HG03354 (cell line): Measurements from ENCODE around the gene CRYBA2.

Experiments used
- ATAC-seq: cut with Tn5 transposase; IDR thresholded peaks from one replicate; pipeline ENCODE4 v1.9.1; 2021; ENCODE audit warnings: mild to moderate bottlenecking; ENCODE audit not compliant: unreplicated experiment, poor library complexity, severe bottlenecking

CRYBA2 gene

DNA sequence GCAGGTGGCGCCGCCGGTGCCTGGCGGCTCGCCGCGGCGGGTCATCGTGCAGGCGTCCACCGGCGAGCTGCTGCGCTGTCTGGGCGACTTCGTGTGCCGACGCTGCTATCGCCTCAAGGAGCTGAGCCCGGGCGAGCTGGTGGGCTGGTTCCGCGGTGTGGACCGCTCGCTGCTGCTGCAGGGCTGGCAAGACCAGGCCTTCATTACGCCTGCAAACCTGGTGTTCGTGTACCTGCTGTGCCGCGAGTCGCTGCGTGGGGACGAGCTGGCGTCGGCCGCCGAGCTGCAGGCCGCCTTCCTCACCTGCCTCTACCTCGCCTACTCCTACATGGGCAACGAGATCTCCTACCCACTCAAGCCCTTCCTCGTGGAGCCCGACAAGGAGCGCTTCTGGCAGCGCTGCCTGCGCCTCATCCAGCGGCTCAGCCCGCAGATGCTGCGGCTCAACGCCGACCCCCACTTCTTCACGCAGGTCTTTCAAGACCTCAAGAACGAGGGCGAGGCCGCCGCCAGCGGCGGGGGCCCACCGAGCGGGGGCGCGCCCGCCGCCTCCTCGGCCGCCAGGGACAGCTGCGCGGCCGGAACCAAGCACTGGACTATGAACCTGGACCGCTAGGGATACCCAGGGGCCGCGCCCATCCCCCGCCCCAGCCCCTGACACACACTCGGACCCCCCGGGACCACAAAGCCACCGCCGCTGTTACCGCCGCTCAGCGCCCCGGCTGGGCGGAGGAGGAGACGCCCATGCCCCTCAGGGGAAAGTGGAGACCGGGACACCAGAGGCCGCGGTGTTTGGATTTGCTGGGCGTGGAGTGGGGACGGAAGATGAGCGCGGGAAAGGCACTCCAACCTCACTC, 32.7 kb downstream of the CRYBA2 start:
- no peak for ATAC-seq

DNA sequence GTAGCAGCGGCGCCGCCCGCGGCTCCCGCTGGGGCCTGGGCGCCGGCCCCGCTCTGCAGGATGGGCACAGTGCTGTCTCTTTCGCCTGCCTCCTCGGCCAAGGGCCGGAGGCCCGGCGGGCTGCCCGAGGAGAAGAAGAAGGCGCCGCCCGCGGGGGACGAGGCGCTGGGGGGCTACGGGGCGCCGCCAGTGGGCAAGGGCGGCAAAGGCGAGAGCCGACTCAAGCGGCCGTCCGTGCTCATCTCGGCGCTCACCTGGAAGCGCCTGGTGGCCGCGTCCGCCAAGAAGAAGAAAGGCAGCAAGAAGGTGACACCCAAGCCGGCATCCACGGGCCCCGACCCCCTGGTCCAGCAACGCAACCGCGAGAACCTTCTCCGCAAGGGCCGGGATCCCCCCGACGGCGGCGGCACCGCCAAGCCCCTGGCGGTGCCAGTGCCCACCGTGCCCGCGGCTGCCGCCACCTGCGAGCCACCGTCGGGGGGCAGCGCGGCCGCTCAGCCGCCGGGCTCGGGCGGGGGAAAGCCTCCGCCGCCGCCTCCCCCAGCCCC, 33.4 kb downstream of the CRYBA2 start:
- ATAC-seq, result no peak

DNA sequence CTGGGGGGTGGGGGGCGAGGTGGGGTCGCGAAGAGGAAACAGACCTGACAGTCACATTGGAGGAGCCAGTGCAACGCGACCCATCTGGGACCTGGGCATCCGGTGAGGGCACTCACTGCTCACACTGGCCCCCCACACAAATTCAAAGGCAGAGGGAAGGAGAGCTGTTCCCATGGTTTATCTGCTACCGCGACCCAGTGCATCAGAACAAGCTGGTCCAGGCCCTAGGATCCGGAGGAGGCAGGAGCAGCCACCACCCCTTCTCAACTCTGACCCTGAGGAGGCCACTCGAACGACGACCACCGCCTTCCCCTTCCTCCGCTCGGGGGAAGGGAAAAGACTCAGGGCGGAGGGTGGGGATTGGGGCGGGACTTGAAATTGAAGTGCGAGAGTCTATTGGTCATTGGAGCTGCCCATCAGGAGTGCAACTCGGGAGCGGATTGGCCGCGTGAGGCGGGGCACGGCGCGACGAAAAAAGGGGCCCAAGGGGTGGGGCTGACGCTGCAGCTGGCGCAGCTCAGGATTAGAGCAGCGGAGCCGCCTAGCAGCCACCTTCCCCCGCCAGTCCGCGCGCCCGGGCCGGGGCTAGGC, 34.0 kb downstream of the CRYBA2 start, which contains the start of gene CDK5R2:
Gene CDK5R2 (plus strand): TSS at position 526 of the 591 bp plus-strand sequence. CDS start 155 bp downstream, outside the sequence.
- peak; percentile 97 for ATAC-seq

DNA sequence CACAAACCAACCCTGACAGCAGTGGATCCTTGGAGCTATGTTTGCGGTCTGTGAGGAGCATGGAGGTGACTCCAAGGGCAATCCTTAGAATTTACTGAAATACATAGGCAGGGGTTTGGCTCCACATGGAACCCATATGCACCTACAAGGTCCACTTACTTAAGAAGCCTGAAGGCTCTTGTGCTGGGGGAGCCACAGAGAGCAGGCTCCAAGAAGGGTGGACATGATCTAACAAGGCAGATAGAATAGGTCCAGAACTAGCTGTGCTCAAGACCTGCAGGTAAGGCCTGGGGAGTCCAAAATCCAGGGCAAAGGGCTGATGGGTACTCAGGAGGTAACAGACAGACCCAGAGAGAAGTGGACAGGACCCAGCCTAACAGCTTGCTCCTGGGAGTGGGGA, 34.9 kb downstream of the CRYBA2 start:
- ATAC-seq, result no peak

DNA sequence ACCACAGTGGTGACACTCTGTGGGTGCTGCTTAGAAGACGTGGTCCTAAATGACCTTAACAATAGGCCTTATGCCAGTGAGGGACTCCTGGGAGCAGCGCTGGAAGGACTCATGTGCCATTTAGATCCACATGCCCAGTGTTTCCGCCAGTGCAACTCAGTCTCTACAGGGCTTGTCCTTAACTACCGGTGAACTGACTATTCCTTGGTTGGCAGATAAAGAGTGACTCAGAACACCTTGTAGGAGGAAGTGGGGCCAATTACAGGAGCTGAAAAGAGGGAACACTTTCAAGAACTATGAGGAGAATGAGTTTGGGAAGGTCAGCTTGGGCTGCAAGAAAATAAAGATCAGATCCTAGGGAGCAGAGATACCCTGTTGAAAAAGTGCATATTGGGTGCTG, 35.6 kb downstream of the CRYBA2 start:
- no peak for ATAC-seq

DNA sequence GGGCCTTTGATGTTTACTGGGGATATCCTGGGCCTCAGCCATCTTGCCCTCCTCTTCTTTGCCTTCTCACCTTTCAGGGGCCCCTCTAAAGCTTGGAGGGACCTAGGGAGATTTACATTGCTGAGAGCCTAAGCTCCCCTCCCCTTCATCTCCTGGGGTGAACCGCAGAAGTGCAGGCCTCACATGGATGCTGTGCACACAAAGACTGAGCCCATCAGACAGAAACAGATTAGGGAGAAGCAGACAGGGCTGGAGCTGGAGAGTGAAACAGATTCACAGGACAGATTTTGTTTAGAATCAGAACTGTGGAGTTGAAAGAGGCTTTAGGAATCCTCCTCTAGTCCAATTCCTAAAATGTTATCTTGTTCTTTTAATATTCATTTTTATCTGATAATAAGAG, 37.2 kb downstream of the CRYBA2 start:
- ATAC-seq, result no peak

DNA sequence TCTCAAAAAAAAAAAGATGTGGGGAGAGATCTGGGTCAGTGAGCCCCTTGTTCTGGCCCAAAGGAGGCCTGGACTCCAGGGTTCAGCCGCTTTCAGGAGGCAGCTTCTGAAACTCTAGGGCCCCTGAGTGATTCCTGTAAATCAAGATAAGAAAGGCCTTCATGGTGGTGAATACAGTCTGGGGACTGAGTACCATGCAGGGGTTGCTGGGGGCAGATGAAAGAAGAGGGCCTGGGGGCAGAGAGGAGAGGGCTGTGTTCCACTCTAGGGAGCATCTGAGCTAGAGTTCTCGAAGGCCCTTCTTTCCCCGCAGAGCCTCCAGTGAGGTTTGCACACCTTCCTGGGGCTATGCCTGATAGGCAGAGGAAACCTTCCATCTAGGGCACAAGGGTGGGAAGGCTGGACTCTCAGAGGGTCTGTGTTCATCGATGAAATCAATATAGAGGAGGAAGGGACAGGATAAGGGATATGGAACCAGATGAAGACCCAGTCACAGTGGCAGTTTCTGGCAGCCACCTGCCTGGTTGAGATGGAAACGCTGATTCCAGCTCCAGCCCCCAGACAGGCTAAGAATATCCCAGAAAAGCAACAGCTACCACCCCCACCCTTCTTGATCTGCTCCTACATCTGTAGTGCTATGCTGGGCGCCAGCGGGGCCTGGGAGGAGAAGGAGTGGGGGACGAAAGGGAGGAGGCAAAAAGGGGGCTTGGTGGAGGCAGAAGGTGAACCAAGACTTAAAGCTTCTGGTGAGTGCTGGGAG, 38.5 kb downstream of the CRYBA2 start:
- no peak for ATAC-seq

DNA sequence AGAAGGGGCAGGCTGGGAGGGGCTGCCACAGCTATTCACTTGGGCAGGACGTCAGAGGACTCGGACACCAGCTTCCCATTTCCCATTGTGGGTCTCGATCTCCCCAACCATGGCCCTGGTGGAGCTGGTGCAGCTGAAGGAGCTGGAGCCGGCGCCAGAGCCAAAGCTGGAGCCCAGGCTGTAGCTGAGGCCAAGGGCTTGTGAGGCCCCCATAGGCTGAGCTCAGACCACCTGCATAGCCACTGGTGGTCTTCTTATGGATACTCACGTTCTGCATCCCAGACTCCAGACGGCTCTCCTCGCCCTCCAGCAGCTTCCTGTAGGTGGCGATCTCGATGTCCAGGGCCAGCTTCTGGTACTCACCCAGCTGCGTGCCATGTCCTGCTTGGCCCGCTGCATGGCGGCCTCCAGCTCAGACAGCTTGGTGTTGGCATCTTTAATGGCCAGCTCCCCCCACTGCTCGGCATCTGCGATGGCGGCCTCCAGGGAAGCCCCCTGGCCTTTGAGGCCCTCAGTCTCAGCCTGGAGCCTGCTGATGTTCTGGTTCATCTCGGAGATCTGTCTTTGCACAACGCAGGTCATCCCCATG, 39.8 kb downstream of the CRYBA2 start:
- ATAC-seq, result no peak

DNA sequence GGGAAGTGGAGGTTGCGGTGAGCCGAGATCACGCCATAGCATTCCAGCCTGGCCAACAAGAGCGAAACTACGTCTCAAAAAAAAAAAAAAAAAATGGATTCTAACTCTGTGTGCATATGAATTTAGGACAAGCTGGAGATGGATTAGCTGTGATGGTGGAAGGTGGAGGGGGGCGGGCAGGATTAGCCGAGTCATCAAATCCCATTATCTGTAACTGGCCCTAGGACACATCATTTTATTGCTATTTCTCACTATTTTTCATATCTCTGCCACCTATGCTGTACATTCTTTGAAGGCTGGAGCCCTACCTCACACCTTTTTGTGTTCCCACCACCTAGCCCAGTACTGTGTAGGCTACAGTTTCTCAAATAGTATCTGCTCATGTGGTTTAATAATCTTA, 41.1 kb downstream of the CRYBA2 start:
- ATAC-seq, result no peak

DNA sequence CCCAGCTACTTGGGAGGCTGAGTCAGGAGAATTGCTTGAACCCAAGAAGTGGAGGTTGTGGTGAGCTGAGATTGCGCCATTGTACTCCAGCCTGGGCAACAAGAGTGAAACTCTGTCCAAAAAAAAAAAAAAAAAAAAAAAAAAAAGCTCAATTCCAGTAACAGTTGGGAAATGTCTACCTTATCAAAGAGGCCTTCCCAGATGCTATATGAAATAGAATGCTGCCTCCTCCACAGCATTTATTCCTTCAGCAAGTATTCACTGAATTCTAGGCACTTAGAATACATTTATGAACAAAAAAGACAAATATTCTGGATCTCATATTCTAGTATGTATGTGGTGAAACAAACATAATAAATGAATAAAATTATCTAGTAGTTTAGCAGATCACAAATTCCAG, 46.6 kb downstream of the CRYBA2 start:
- ATAC-seq, result no peak

DNA sequence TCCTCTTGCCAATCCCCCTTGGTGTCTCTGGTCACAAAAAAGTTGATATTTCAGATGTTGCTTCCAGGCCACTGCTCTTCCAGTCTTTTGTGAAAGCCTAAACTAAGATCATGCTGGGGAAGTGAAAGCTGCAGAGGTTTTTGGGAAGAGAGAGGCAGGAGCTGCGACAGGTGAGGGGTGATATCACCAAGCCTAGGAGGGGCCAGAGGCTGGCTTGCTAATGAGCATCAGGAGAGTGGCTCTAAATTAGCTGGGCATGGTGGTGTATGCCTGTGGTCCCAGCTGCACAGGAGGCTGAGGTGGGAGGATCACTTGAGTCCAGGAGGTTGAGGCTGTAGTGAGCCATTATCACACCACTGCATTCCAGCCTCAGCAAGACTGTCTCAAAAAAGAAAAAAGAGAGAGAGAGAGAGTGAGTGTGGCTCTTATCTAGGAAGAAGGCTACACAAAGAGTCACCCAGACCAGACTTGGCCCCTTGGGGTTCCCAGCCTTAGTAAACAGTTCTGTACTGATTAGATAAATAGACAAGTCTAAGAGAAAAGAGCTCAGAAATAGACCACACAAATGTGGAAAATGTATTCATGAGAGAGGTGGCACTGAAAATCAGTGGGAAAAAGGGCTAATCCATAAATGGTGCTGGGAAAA, 48.3 kb downstream of the CRYBA2 start:
- no peak for ATAC-seq
